Fibroblast of lung (primary cell): Measurements from ENCODE around the gene CYP26B1.

Source experiments
- EZH2 ChIP-seq: IDR thresholded peaks from 2 replicates; pipeline ENCODE4 v1.5.1; 2012; ENCODE audit warnings: low read length, control low read depth, mild to moderate bottlenecking; ENCODE audit errors: missing control alignments
- TF ChIP-seq, protein P1 (sequence below), 2 donors: IDR thresholded peaks in 1 of 2; conservative IDR thresholded peaks in 1 of 2; 1 replicate in 1 of 2; 2 replicates in 1 of 2; pipeline ENCODE4 v1.5.1; 2011 to 2012; ENCODE audit warnings: low read length in 2 of 2, control low read depth in 1 of 2, inconsistent platforms in 1 of 2, low read depth in 1 of 2, mild to moderate bottlenecking in 1 of 2

DNA sequence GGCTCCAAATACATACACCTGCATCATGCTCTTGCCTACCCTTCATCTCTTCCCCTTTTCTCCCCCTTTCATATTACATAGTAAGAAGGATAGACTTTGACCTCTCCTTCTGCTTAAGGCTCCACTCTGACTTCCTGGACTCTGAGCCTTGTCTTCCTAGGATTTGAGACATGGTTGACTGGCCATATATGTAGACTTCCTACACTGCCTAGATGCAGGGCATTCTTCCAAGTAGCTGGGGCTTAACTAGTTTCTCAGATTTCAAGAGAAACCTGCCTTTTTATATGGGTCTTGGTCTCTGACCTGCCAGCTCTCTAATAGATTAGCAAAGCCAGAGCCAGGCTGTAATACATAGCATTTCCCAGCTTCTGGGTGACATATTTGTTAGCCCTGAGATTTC, 35.4 kb upstream of the CYP26B1 start:
- TF ChIP-seq, protein P1, sequence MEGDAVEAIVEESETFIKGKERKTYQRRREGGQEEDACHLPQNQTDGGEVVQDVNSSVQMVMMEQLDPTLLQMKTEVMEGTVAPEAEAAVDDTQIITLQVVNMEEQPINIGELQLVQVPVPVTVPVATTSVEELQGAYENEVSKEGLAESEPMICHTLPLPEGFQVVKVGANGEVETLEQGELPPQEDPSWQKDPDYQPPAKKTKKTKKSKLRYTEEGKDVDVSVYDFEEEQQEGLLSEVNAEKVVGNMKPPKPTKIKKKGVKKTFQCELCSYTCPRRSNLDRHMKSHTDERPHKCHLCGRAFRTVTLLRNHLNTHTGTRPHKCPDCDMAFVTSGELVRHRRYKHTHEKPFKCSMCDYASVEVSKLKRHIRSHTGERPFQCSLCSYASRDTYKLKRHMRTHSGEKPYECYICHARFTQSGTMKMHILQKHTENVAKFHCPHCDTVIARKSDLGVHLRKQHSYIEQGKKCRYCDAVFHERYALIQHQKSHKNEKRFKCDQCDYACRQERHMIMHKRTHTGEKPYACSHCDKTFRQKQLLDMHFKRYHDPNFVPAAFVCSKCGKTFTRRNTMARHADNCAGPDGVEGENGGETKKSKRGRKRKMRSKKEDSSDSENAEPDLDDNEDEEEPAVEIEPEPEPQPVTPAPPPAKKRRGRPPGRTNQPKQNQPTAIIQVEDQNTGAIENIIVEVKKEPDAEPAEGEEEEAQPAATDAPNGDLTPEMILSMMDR (conservative IDR thresholded peaks at IDR 0.05 in 1 of 2, IDR thresholded peaks at IDR 0.05 in 1 of 2; ENCODE audit: low read depth in 1 of 2, low read length in 2 of 2), result no peak
- no peak for TF ChIP-seq EZH2
